Islet precursor cell (in vitro differentiated cells): ENCODE data around the gene MPPE1.
A peak's percentile ranks its signal among the peaks of the same experiment; 100 is the strongest.
"Not testable (repeated sequence)": the region's sequence is repeated elsewhere in the genome, so short reads cannot be mapped to it uniquely, and the experiment has no call there.

Experiments used
- DNase-seq: peaks from one replicate; pipeline ENCODE4 v3.0.0-alpha.2; 2018

The MPPE1 gene

GRCh38 chr18:11923450-11923849, 15.3 kb upstream of the MPPE1 start:
- DNase-seq: no peak

- DNase-seq: not testable (repeated sequence)
Observed at GRCh38 chr18:11919522-11919921, 11.4 kb upstream of the MPPE1 start.

DNA sequence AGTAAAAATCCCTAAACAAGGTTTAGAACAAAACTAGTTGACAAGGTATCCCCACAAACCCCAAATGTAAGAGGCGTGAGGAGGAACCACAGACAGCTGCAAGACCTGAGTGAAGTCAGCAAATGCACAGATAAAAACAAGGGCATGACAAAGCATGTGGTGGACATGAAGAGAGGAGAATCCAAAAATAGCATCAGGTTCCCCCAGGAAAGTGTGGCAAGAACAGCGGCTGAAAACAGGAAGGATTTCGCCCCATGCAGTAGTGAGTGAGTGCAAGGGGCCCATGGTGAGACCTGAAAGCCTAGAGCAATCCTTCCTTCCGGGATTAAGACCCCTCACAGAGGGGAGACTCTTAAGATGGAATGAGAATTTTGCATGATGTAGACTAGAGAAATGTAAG, 8.8 kb upstream of the MPPE1 start:
- DNase-seq: not testable (repeated sequence)

GRCh38 chr18:11909591-11910026, 1.5 kb upstream of the MPPE1 start:
- no peak for DNase-seq

DNA sequence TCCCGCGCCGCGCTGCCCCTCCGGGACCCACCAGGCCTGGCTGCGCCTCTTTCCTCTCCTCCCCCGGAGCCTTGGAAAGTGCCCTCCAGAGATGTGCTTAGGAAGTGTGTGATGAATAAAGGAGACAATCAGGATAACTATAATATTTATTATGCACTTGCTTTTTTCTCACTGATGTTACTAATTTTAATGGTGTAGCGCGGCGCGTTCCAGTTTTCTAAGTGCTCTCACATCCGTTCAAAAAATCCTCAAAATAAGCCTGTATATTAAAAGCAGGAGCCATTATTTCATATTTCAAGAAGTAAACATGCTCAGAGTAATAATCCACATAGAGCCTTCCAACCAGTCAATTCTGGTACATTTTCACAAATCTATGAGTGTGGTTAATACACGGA, 941 bp upstream of the MPPE1 start:
- no peak for DNase-seq

- DNase-seq: no peak
Observed at GRCh38 chr18:11906926-11907874, 917 bp downstream of the MPPE1 start.

DNA sequence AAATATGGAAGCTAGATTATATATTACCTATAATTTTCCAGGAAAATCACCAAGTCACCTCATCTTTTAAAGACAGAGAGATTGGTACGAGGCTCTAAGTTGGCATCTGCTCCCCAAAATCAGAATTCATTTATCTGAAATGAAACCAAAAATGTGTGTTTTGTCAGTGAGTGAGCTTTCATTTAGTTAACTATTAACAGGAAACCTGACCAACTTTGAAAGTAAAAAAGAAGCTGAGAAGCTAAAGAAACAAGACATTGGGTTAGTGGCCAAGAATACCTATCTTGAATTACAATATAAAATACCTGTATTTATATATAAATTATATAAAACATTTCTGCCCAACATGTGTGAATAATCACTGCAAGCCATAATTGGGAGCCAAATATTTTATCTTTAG, 1.9 kb downstream of the MPPE1 start:
- no peak for DNase-seq

- no peak for DNase-seq
Observed at GRCh38 chr18:11905613-11906012, 2.5 kb downstream of the MPPE1 start.

- DNase-seq: no peak
Observed at GRCh38 chr18:11902522-11903292, 5.4 kb downstream of the MPPE1 start.

GRCh38 chr18:11901826-11902438, 6.2 kb downstream of the MPPE1 start:
- no peak for DNase-seq

- DNase-seq: no peak
Observed at GRCh38 chr18:11899063-11899462, 9.1 kb downstream of the MPPE1 start.

- DNase-seq: no peak
Observed at GRCh38 chr18:11897781-11898180, 10.3 kb downstream of the MPPE1 start.

DNA sequence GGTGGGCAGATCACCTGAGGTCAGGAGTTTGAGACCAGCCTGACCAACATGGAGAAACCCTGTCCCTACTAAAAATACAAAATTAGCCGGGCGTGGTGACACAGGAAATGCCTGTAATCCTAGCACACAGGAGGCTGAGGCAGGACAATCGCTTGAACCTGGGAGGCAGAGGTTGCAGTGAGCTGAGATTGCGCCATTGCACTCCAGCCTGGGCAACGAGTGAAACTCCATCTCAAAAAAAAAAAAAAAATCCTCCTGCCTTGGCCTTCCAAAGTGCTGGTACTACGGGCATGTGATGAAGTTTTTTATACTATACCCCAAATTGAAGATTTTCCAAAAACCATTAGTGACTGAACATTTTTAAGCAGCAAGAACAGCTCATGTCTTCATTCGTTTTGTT, 15.7 kb downstream of the MPPE1 start:
- not testable (repeated sequence) for DNase-seq

- DNase-seq: no peak
Observed at GRCh38 chr18:11891737-11892136, 16.4 kb downstream of the MPPE1 start.

GRCh38 chr18:11889284-11889683, 18.8 kb downstream of the MPPE1 start:
- no peak for DNase-seq

- DNase-seq: no peak
Observed at GRCh38 chr18:11888726-11889125, 19.4 kb downstream of the MPPE1 start.

DNA sequence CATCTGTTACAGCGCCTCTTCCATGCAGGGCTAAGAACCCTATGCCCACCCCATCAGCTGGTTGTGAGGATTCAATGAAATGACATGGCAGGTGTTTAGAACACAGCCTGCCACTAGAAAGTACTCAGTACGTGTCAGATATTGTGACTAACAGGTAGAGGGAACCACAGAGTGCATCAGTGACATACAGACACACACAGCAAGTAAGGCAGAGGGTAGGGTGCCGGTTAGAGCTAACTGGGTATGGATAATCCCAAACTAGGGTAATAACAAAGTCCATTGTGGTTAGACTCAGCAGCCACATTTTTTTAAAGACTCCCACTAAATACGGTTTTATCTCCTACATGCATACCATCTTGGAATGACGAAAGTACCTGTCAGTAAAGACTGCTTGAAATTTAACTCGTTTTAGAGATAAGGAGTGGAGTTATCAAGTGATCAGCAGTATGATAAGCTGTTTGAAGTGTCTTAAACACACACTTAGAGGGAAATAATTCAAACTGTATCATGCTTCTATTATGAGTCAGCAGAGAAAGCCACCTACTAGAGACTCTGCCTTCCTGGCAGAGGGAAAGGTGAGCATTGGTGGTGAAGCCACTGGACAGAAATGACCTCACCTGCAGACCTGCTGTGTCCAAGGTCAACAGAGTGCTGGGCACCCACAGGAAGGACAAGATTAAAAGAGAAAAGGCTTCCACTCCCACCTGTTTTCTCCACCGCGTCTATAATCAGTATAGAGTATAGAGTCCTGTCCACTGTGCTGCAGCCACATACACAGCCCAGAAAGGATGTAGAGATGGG, 20.6 kb downstream of the MPPE1 start:
- peak; percentile 73 for DNase-seq

DNA sequence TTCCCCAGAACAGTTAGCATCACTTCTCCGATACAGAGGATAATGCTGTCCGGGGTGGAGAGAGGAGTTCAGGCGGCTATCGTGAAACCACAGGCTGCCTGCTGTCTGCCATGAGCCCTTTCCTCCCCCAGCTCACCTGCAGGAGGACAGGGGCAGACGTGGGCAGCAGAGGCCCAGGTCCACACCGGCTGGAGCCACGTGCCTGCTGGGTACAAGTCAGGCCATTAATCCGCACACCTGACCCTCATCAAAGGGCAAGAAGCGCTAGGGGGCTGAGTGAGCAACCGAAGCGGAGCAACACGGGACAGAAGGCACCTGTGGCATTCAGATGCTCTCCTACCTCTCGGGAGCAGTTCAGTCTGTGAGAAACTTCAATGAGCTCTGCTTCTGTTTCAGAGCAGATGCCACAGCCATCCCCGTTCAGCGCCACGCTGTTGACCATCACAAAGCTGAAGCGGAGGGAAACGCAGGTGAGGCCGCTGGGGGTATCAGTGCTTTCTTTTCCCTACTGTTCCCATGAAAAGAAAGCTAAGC, 21.5 kb downstream of the MPPE1 start:
- no peak for DNase-seq

- DNase-seq: no peak
Observed at GRCh38 chr18:11885278-11885947, 22.7 kb downstream of the MPPE1 start.

DNA sequence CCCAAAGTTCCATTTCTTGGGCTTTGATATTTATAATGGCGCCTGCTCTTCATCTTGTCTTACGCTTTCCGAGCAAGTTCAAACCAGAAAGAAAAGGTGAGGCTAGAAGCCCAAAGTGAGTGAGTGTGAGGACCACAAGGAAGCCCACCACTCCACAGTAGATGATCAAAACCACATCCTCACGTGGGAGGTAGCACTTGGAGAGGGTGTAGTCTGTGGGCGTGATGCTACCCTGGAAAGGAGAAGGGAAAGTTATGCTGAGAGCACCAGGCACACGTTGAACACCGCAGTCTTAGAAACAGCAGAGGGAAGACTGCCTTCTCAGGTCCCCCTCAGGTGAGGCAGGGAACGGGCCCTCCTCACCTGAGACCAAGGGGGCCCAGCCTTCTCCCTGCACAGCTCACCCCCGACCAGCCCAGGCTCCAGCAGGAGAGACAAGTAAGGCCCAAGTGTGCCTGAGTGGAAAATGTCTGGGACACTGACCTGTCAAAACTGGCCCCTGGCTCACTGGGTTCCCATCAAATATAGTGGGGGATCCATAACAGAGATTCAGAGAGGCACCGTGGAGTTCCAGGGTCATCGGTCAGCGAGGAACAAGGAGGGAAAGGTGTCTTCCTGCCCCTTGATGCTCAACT, 23.6 kb downstream of the MPPE1 start:
- DNase-seq: no peak

GRCh38 chr18:11883153-11883552, 25.0 kb downstream of the MPPE1 start:
- no peak for DNase-seq
